DND-41 (cell line): ENCODE data around the gene ABCD1.

Experiments used
- EZH2 ChIP-seq: IDR thresholded peaks from 3 replicates; pipeline ENCODE4 v1.6.1; 2012; ENCODE audit warnings: borderline replicate concordance, low read depth, mild to moderate bottlenecking, moderate library complexity, low read length, inconsistent platforms; ENCODE audit not compliant: severe bottlenecking
- TF ChIP-seq, protein P1 (sequence below): IDR thresholded peaks from 2 replicates; pipeline ENCODE4 v1.5.1; 2012; ENCODE audit warnings: borderline replicate concordance, low read length, moderate library complexity, mild to moderate bottlenecking; ENCODE audit not compliant: poor library complexity, severe bottlenecking; ENCODE audit errors: extremely low read depth

GRCh38 chrX:153782313-153782712, 57.7 kb downstream of the ABCD1 start:
- TF ChIP-seq, protein P1, sequence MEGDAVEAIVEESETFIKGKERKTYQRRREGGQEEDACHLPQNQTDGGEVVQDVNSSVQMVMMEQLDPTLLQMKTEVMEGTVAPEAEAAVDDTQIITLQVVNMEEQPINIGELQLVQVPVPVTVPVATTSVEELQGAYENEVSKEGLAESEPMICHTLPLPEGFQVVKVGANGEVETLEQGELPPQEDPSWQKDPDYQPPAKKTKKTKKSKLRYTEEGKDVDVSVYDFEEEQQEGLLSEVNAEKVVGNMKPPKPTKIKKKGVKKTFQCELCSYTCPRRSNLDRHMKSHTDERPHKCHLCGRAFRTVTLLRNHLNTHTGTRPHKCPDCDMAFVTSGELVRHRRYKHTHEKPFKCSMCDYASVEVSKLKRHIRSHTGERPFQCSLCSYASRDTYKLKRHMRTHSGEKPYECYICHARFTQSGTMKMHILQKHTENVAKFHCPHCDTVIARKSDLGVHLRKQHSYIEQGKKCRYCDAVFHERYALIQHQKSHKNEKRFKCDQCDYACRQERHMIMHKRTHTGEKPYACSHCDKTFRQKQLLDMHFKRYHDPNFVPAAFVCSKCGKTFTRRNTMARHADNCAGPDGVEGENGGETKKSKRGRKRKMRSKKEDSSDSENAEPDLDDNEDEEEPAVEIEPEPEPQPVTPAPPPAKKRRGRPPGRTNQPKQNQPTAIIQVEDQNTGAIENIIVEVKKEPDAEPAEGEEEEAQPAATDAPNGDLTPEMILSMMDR = peak; percentile 26
- no peak for TF ChIP-seq EZH2
